ENCODE measurements around the gene AQP7.

AQP7 gene

DNA sequence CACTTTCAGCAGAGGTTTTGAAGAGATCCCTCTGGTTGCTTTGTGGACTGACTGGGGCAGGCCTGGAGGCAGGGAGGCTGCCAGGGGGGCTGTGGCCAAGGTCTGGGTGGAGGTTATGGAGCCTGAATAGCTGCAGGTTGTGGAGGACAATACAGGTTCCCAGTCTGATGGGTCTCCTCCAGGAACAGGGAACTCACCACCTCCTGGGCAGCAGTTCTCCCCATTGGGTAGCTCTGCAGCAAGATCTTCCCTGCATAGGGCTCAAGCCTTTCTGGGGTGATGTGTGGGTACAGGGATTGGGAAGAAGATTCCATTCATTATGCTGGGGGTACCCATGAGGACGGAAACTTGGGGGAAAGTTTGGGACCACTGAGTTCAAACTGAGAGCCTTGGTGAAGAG is 38.2 kb upstream of the AQP7 start:
- H3K4me1 ChIP-seq (ENCODE audit: control insufficient read depth in 1 of 2, insufficient read depth in 2 of 2, low read length in 2 of 2), result peaks cover 0 to 4% of the 10 kb centered on the region in 2 donors
- no peak overlapping the region for H3K4me3 ChIP-seq (ENCODE audit: low read depth in 1 of 2, low read length in 2 of 2)
- H3K9me3 ChIP-seq (ENCODE audit: control insufficient read depth in 1 of 2, low read length in 2 of 2), result no peaks in the 10 kb centered on the region
- H3K36me3 ChIP-seq (ENCODE audit: control insufficient read depth in 1 of 2, insufficient read depth in 2 of 2, low read length in 2 of 2), result peaks cover 0 to 5% of the 10 kb centered on the region in 2 donors
- no peaks in the 10 kb centered on the region for H3K27me3 ChIP-seq (ENCODE audit: low read depth, low read length)
- no peak overlapping the region for H3K27ac ChIP-seq (ENCODE audit: low read length)

DNA sequence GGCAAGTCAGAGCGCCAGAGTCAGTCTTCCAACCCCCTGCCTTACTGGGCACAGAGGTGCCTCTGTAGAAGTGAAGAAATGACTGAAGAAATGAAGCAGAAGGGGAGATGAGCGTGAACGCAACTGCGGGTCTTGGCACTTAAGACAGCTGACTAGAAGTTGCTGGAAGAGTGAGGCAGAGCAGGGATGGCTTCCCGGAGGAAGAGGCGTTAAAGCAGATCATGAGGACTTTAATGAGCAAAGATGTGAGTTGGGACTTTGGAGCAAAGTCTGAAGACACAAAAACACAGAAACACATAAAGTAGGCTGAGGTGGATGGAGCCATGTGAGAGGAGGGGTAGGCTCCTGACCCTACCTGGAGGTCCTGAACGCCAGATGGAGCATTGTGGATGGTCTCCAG is 37.8 kb upstream of the AQP7 start:
- H3K4me1 ChIP-seq (ENCODE audit: control insufficient read depth in 1 of 2, insufficient read depth in 2 of 2, low read length in 2 of 2), result peaks cover 0 to 4% of the 10 kb centered on the region in 2 donors
- H3K9me3 ChIP-seq (ENCODE audit: control insufficient read depth in 1 of 2, low read length in 2 of 2), result no peaks in the 10 kb centered on the region
- H3K36me3 ChIP-seq (ENCODE audit: control insufficient read depth in 1 of 2, insufficient read depth in 2 of 2, low read length in 2 of 2), result peaks cover 0 to 5% of the 10 kb centered on the region in 2 donors
- no peak overlapping the region for H3K27ac ChIP-seq (ENCODE audit: low read length)
- H3K27me3 ChIP-seq (ENCODE audit: low read depth, low read length), result no peaks in the 10 kb centered on the region
- H3K4me3 ChIP-seq (ENCODE audit: low read depth in 1 of 2, low read length in 2 of 2), result no peak overlapping the region

DNA sequence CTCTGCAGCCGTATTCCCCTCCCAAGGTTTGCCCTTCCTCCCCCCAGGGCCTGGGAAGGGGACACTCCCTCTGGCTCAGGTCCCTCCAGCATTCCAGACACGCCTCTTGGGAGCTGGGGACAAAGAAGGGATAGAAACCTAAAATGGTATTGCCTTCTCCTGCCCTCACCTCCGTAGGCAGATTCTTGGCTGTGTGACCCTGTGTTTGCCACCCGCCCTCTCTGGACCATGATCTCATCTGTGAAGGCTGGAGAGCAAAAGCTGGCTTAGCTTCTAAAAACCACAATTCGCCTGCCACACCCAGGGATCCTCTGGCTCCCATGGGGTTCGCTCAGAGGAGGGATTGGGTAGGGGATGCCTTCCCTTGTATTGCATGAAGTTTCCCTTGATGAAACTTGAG is 37.4 kb upstream of the AQP7 start:
- H3K27ac ChIP-seq (ENCODE audit: low read length), result no peak overlapping the region
- no peaks in the 10 kb centered on the region for H3K4me1 ChIP-seq (ENCODE audit: control insufficient read depth in 1 of 2, insufficient read depth in 2 of 2, low read length in 2 of 2)
- H3K4me3 ChIP-seq (ENCODE audit: low read depth in 1 of 2, low read length in 2 of 2), result no peak overlapping the region
- H3K27me3 ChIP-seq (ENCODE audit: low read depth, low read length), result no peaks in the 10 kb centered on the region
- H3K36me3 ChIP-seq (ENCODE audit: control insufficient read depth in 1 of 2, insufficient read depth in 2 of 2, low read length in 2 of 2), result peaks cover 0 to 5% of the 10 kb centered on the region in 2 donors
- H3K9me3 ChIP-seq (ENCODE audit: control insufficient read depth in 1 of 2, low read length in 2 of 2), result no peaks in the 10 kb centered on the region

DNA sequence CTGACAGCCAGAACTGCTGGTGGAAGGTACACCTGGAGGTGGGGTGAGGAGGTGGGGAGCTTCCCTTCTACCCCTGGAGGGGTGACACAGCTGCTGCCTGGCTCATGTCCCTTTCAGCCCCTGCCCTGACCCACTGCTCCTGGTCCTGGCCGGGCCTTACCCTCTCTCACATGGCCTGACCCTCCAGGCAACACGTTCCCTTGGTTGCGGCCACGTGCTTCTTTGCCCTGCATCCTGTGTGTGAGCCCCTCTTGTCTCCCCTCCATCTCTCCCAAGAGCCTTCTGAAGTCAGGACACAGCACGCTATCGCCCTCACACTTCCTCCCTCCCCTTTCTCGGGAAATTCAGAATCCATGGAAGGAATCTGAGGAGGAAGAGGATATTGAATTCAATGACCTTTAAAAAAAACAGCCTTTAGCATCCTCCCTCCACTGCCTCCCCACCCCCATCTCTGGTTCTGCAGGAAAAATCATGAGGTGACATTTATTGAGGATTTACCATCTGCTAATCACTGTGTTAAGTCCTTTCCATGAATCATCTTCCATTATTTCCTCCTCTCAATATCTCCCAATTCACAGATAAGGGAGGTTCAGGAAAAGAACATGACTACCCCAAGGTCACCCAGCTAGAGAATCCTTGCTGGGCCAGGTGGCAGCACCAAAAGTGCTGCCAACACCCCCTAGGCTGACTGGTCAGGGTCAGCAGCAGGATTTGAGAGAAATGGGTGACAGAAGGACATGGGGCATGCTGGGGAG is 36.7 kb upstream of the AQP7 start:
- no peaks in the 10 kb centered on the region for H3K27me3 ChIP-seq (ENCODE audit: low read depth, low read length)
- H3K4me3 ChIP-seq (ENCODE audit: low read depth in 1 of 2, low read length in 2 of 2), result no peak overlapping the region
- H3K27ac ChIP-seq (ENCODE audit: low read length), result no peak overlapping the region
- H3K4me1 ChIP-seq (ENCODE audit: control insufficient read depth in 1 of 2, insufficient read depth in 2 of 2, low read length in 2 of 2), result no peaks in the 10 kb centered on the region
- H3K36me3 ChIP-seq (ENCODE audit: control insufficient read depth in 1 of 2, insufficient read depth in 2 of 2, low read length in 2 of 2), result peaks cover 0 to 5% of the 10 kb centered on the region in 2 donors
- H3K9me3 ChIP-seq (ENCODE audit: control insufficient read depth in 1 of 2, low read length in 2 of 2), result no peaks in the 10 kb centered on the region

DNA sequence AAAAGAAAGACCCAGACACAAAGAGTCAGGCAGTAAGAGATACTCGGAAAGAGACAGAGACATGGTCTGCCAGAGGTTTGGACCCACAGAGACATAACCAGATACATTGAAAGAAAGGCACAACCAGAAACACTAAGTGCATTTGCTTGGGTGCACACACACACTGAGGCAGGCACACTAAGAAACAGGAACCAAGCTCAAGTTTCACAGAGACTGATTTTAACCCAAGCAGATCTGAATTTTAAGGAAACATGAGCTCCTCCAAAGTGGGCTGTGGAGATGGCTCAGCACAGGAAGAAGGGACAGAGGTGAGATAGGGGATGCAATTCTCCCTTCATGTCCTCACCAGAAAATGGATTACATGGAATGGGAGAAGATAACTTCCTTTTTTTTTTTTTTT is 35.5 kb upstream of the AQP7 start:
- Histone ChIP-seq H3K9me3 (ENCODE audit: control insufficient read depth in 1 of 2, low read length in 2 of 2) (no peaks in the 10 kb centered on the region), H3K4me1 (ENCODE audit: control insufficient read depth in 1 of 2, insufficient read depth in 2 of 2, low read length in 2 of 2) (no peaks in the 10 kb centered on the region), H3K27me3 (ENCODE audit: low read depth, low read length) (no peaks in the 10 kb centered on the region), H3K4me3 (ENCODE audit: low read depth in 1 of 2, low read length in 2 of 2) (no peak overlapping the region), H3K27ac (ENCODE audit: low read length) (no peak overlapping the region), H3K36me3 (ENCODE audit: control insufficient read depth in 1 of 2, insufficient read depth in 2 of 2, low read length in 2 of 2) (no peaks in the 10 kb centered on the region)

DNA sequence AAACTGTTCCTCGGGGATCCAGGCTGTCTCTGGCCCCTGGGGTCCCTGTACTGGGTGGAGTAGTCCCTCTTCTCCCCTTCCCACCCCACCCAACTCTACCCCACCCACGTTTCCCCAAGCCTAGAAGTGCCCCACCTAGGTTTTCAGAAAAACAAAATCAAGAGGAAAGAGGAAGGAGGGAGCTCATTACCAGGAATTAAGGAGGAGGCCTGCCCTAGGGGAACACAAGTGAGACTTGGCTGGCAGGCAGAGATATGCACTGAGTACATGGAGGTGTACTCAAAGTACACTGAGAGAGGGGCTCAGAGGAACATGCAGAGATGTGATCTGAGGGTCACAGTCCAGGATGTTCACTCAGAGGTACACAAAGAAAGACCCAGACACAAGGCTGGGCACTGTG is 34.8 kb upstream of the AQP7 start:
- H3K27ac ChIP-seq (ENCODE audit: low read length), result no peak overlapping the region
- no peaks in the 10 kb centered on the region for H3K9me3 ChIP-seq (ENCODE audit: control insufficient read depth in 1 of 2, low read length in 2 of 2)
- no peaks in the 10 kb centered on the region for H3K4me1 ChIP-seq (ENCODE audit: control insufficient read depth in 1 of 2, insufficient read depth in 2 of 2, low read length in 2 of 2)
- H3K27me3 ChIP-seq (ENCODE audit: low read depth, low read length), result no peaks in the 10 kb centered on the region
- H3K36me3 ChIP-seq (ENCODE audit: control insufficient read depth in 1 of 2, insufficient read depth in 2 of 2, low read length in 2 of 2), result no peaks in the 10 kb centered on the region
- no peak overlapping the region for H3K4me3 ChIP-seq (ENCODE audit: low read depth in 1 of 2, low read length in 2 of 2)

DNA sequence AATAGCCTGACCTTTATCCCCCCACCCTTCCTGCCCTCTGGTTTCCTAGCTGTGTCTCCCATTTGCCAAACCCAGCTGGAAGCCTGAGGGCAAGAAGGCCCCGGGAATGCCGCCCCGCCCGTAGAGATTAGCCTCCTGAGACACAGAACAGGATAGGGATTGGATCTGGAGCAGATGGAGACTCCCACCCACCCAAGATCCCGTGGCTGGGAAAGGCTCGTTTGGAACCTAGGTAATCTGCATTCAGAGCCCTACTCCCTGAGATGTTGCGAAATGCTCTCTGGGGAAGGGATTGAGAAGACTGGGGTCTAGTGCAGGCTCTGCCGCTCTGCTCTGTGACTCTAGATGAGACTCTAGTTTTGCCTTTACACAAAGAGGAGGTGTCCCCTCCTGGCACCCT is 34.1 kb upstream of the AQP7 start:
- Histone ChIP-seq H3K9me3 (ENCODE audit: control insufficient read depth in 1 of 2, low read length in 2 of 2) (no peaks in the 10 kb centered on the region), H3K27me3 (ENCODE audit: low read depth, low read length) (no peaks in the 10 kb centered on the region), H3K4me1 (ENCODE audit: control insufficient read depth in 1 of 2, insufficient read depth in 2 of 2, low read length in 2 of 2) (no peaks in the 10 kb centered on the region), H3K36me3 (ENCODE audit: control insufficient read depth in 1 of 2, insufficient read depth in 2 of 2, low read length in 2 of 2) (no peaks in the 10 kb centered on the region), H3K4me3 (ENCODE audit: low read depth in 1 of 2, low read length in 2 of 2) (no peak overlapping the region), H3K27ac (ENCODE audit: low read length) (no peak overlapping the region)

DNA sequence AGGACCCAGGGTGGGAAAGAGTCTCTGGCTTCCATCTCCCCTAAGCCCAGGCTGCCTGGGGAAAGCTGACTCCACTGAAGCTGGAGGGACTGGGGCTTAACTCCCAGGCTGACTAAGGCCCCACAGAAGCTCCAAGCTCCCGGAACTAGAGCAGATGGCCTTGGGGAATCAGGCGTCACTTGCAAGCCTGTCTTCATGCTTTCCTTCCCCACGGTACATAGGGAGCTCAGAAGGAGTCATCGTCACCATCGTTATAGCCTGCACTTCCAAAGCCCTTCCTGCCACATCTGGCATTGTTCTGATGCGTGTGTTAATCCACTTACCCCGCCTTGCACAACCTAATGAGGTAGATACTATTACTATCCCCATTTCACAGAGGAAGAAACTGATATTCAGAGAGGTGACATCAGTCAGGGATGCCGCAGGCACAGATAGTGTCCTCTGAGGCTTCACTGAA is 33.5 kb upstream of the AQP7 start:
- H3K4me1 ChIP-seq (ENCODE audit: control insufficient read depth in 1 of 2, insufficient read depth in 2 of 2, low read length in 2 of 2), result no peaks in the 10 kb centered on the region
- H3K4me3 ChIP-seq (ENCODE audit: low read depth in 1 of 2, low read length in 2 of 2), result no peak overlapping the region
- no peak overlapping the region for H3K27ac ChIP-seq (ENCODE audit: low read length)
- no peaks in the 10 kb centered on the region for H3K36me3 ChIP-seq (ENCODE audit: control insufficient read depth in 1 of 2, insufficient read depth in 2 of 2, low read length in 2 of 2)
- H3K27me3 ChIP-seq (ENCODE audit: low read depth, low read length), result no peaks in the 10 kb centered on the region
- H3K9me3 ChIP-seq (ENCODE audit: control insufficient read depth in 1 of 2, low read length in 2 of 2), result no peaks in the 10 kb centered on the region

DNA sequence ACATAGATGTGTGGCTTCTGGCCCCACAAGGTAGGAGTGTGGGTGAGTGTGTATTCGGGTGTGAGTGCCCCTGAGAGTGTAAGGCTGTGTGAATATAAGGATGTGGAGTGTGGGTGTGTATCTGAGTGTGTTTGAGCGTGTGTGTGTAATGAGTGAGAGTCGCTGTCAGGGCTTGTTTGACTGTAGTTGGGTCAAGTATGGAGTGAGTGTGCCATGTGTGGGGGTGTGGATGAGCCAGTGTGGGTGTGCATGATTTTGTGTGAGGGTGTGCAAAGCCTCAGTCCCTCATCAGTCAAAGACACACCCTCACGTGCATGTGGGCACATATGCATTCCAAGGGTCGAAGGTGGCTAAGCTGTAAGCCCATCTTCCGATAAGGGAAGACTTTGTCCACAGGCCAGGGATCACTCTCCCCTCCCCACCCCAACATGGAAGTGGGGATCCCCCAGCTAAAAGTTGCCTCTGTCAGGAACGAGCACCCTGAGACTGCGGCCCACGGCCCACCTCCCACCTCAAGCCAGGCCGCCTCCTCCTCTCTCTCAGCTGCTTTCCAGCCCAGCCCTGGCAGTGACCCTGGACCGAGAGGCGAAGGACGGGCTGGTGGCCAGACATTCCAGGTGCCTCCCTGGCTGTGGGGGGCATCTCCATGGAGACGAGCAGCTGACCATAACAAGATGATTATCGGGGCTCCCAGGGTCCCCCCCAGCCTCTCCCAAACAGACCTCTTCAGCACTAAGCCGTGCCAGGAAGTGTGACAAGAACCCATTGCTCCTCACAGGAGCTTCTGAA is 32.1 kb upstream of the AQP7 start:
- no peak overlapping the region for H3K27ac ChIP-seq (ENCODE audit: low read length)

DNA sequence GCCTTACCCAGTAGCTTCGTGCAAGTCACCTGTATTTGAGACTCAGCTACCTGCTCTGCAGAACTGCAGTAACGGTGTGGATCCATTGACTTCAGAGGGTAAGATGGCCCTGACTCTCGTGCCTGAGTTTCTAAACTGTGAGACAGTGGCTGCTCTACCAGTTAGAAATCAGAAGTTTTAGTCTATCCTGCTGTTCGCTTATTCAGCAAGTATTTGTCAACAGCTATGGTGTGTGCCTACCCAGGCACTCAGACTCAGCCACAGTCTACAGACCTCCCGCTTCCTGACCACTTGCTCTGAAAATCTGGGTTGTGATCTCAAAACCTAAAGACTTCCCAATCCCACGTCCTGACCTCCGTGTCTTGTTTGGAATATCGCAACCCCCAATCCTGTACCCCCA is 31.5 kb upstream of the AQP7 start:
- H3K27me3 ChIP-seq (ENCODE audit: low read depth, low read length), result no peaks in the 10 kb centered on the region
- no peak overlapping the region for H3K27ac ChIP-seq (ENCODE audit: low read length)
- no peak overlapping the region for H3K4me3 ChIP-seq (ENCODE audit: low read depth in 1 of 2, low read length in 2 of 2)
- H3K9me3 ChIP-seq (ENCODE audit: control insufficient read depth in 1 of 2, low read length in 2 of 2), result no peaks in the 10 kb centered on the region
- no peaks in the 10 kb centered on the region for H3K4me1 ChIP-seq (ENCODE audit: control insufficient read depth in 1 of 2, insufficient read depth in 2 of 2, low read length in 2 of 2)
- no peaks in the 10 kb centered on the region for H3K36me3 ChIP-seq (ENCODE audit: control insufficient read depth in 1 of 2, insufficient read depth in 2 of 2, low read length in 2 of 2)

More for the DNA sequence above, 32.1 kb upstream of the AQP7 start:
- H3K4me3 ChIP-seq (ENCODE audit: low read depth in 1 of 2, low read length in 2 of 2), result no peak overlapping the region
- no peaks in the 10 kb centered on the region for H3K9me3 ChIP-seq (ENCODE audit: control insufficient read depth in 1 of 2, low read length in 2 of 2)
- no peaks in the 10 kb centered on the region for H3K4me1 ChIP-seq (ENCODE audit: control insufficient read depth in 1 of 2, insufficient read depth in 2 of 2, low read length in 2 of 2)
- H3K36me3 ChIP-seq (ENCODE audit: control insufficient read depth in 1 of 2, insufficient read depth in 2 of 2, low read length in 2 of 2), result no peaks in the 10 kb centered on the region
- H3K27me3 ChIP-seq (ENCODE audit: low read depth, low read length), result no peaks in the 10 kb centered on the region

DNA sequence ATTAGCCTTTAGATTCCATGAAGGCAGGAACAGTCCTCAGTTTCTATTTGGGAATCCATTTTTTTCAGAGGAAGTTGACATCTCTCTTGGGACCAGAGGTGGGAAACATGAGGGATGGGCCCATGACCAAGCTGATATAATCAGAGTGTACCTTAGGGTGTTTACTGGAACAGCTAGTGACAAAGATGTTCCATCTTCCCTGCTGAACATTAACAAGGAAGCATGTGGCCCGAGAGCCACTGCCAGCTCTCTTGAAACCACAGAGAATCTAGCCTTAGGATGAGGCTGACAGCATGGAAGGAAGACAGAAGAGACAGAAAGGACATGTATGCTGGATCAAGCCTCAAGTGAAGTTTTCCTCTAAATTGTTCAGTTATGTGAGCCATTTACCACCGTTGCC is 29.1 kb upstream of the AQP7 start:
- Histone ChIP-seq H3K36me3 (ENCODE audit: control insufficient read depth in 1 of 2, insufficient read depth in 2 of 2, low read length in 2 of 2) (no peaks in the 10 kb centered on the region), H3K27ac (ENCODE audit: low read length) (no peak overlapping the region), H3K4me3 (ENCODE audit: low read depth in 1 of 2, low read length in 2 of 2) (no peak overlapping the region), H3K4me1 (ENCODE audit: control insufficient read depth in 1 of 2, insufficient read depth in 2 of 2, low read length in 2 of 2) (no peaks in the 10 kb centered on the region), H3K27me3 (ENCODE audit: low read depth, low read length) (no peaks in the 10 kb centered on the region), H3K9me3 (ENCODE audit: control insufficient read depth in 1 of 2, low read length in 2 of 2) (no peaks in the 10 kb centered on the region)
